ENCODE results near the gene IFITM1. TPM values are rescaled to one million over a fixed set of nuclear protein-coding genes. Genes with fewer than 3 reads are reported as not detected.
A peak's percentile ranks its signal among the peaks of the same experiment; 100 is the strongest.

Gene IFITM1
- total RNA-seq, 1 donor from 2014 or later: 379 TPM

GRCh38 chr11:339963-340362 is 26.1 kb downstream of the IFITM1 start:
- no peak for TF ChIP-seq CTCF (IDR thresholded peaks at IDR 0.05)
- no peak for TF ChIP-seq POLR2A (IDR thresholded peaks at IDR 0.05)
- no peak for TF ChIP-seq POLR2AphosphoS5 (IDR thresholded peaks at IDR 0.05; ENCODE audit: insufficient read depth in 1 of 2, low read depth in 1 of 2)
- intact Hi-C loops (cut with DNase I): no loop called here
- H3K9me3 ChIP-seq: no peaks in the 10 kb centered on the region
- no peaks in the 10 kb centered on the region for H3K36me3 ChIP-seq
- no peaks in the 10 kb centered on the region for H3K27me3 ChIP-seq
- peaks cover 35% of the 10 kb centered on the region for H3K4me1 ChIP-seq
- no peak for DNase-seq (ENCODE audit: extremely low spot score in 2 of 2)
- H3K27ac ChIP-seq: no peak overlapping the region
- H3K4me3 ChIP-seq: no peak overlapping the region

- no peak overlapping the region for H3K4me3 ChIP-seq
- H3K27ac ChIP-seq: no peak overlapping the region
- TF ChIP-seq POLR2A (IDR thresholded peaks at IDR 0.05) (no peak), CTCF (IDR thresholded peaks at IDR 0.05) (no peak), POLR2AphosphoS5 (IDR thresholded peaks at IDR 0.05; ENCODE audit: insufficient read depth in 1 of 2, low read depth in 1 of 2) (no peak)
- intact Hi-C loops (cut with DNase I): no loop called here
- no peaks in the 10 kb centered on the region for H3K36me3 ChIP-seq
- H3K27me3 ChIP-seq: no peaks in the 10 kb centered on the region
- DNase-seq (ENCODE audit: extremely low spot score in 2 of 2): no peak
- no peaks in the 10 kb centered on the region for H3K9me3 ChIP-seq
- peaks cover 26% of the 10 kb centered on the region for H3K4me1 ChIP-seq
These were observed 27.0 kb downstream of the IFITM1 start for GRCh38 chr11:340539-341512.

- TF ChIP-seq CTCF (IDR thresholded peaks at IDR 0.05) (no peak), POLR2A (IDR thresholded peaks at IDR 0.05) (no peak), POLR2AphosphoS5 (IDR thresholded peaks at IDR 0.05; ENCODE audit: insufficient read depth in 1 of 2, low read depth in 1 of 2) (no peak)
- DNase-seq (ENCODE audit: extremely low spot score in 2 of 2): no peak
- Histone ChIP-seq H3K27ac (peak overlapping the region; percentile 5), H3K4me3 (no peak overlapping the region), H3K4me1 (peaks cover 15% of the 10 kb centered on the region), H3K9me3 (no peaks in the 10 kb centered on the region), H3K36me3 (no peaks in the 10 kb centered on the region), H3K27me3 (no peaks in the 10 kb centered on the region)
- intact Hi-C loops (cut with DNase I): no loop called here
These were observed 28.5 kb downstream of the IFITM1 start for GRCh38 chr11:342328-342727.

- Histone ChIP-seq H3K9me3 (no peaks in the 10 kb centered on the region), H3K4me1 (peaks cover 11% of the 10 kb centered on the region), H3K4me3 (no peak overlapping the region), H3K27me3 (no peaks in the 10 kb centered on the region), H3K36me3 (no peaks in the 10 kb centered on the region), H3K27ac (no peak overlapping the region)
- TF ChIP-seq POLR2A (IDR thresholded peaks at IDR 0.05) (no peak), CTCF (IDR thresholded peaks at IDR 0.05) (no peak), POLR2AphosphoS5 (IDR thresholded peaks at IDR 0.05; ENCODE audit: insufficient read depth in 1 of 2, low read depth in 1 of 2) (no peak)
- intact Hi-C loops (cut with DNase I): no loop called here
- DNase-seq (ENCODE audit: extremely low spot score in 2 of 2): no peak
These were observed 31.2 kb downstream of the IFITM1 start for GRCh38 chr11:344836-345578.

All from vagina (tissue), 2 donors.